NB4 (cell line): ENCODE results near the gene KLHL41.

Experiments used
- CTCF ChIP-seq: IDR thresholded peaks from one replicate; pipeline ENCODE4 v1.5.1; 2012; ENCODE audit warnings: low read depth, low read length
- MAX ChIP-seq: IDR thresholded peaks from 2 replicates; pipeline ENCODE4 v1.6.1; 2011; ENCODE audit warnings: low read depth, low read length
- MYC ChIP-seq: IDR thresholded peaks from 2 replicates; pipeline ENCODE4 v1.6.1; 2011; ENCODE audit warnings: low read depth, low read length
- POLR2A ChIP-seq: IDR thresholded peaks from 2 replicates; pipeline ENCODE4 v1.6.1; 2011; ENCODE audit warnings: mild to moderate bottlenecking; ENCODE audit not compliant: insufficient read length; ENCODE audit errors: extremely low read depth

GRCh38 chr2:169510496-169510895, 994 bp downstream of the KLHL41 start:
- TF ChIP-seq CTCF: no peak
- TF ChIP-seq POLR2A: no peak
- no peak for TF ChIP-seq MAX
- no peak for TF ChIP-seq MYC
